ENCODE measurements around the gene MYBPH.

GRCh38 chr1:203170625-203171330, 4.8 kb downstream of the MYBPH start:
- TF ChIP-seq ZNF224 (CRISPR knock-in tag; IDR thresholded peaks at IDR 0.05) (no peak), CEBPB (IDR thresholded peaks at IDR 0.05; ENCODE audit: borderline replicate concordance, low read depth, low read length) (no peak), SATB2 (CRISPR knock-in tag; IDR thresholded peaks at IDR 0.05) (no peak), ZNF580 (CRISPR knock-in tag; IDR thresholded peaks at IDR 0.05; ENCODE audit: borderline replicate concordance, low read depth) (no peak), ZNF766 (CRISPR knock-in tag; IDR thresholded peaks at IDR 0.05; ENCODE audit: borderline replicate concordance) (no peak), CTCF (CRISPR knock-in tag; IDR thresholded peaks at IDR 0.05) (no peak)

All from HepG2 (cell line).